Skeletal muscle cell (primary cell): ENCODE data around the gene COPS8.

Experiments
- DNase-seq: peaks from one replicate; pipeline ENCODE4 v3.0.0-alpha.2; 2010; ENCODE audit warnings: low read depth
- H3K4me3 ChIP-seq: 2 replicates; pipeline ENCODE4 v1.5.1; 2011; ENCODE audit warnings: low read depth, mild to moderate bottlenecking, control low read depth, low read length, moderate library complexity

Gene COPS8

DNA sequence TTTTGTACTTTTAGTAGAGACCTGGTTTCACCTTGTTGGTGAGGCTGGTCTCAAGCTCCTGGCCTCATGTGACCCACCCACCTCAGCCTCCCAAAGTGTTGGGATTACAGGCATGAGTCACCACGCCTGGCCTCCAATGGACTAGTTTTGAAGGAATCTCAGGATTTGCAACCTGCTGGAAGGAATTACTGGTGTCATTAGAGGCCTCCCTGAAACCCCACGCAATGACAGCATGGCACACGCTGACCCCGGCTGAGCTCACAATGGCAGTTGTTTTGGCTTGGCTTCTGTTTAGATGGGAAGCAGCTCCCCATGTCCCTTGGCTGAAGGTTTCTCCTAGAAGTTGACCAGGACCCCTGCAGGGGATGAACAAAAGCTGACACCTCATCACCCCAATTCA, 23.1 kb upstream of the COPS8 start:
- no peak for DNase-seq
- H3K4me3 ChIP-seq = no peak overlapping the region

DNA sequence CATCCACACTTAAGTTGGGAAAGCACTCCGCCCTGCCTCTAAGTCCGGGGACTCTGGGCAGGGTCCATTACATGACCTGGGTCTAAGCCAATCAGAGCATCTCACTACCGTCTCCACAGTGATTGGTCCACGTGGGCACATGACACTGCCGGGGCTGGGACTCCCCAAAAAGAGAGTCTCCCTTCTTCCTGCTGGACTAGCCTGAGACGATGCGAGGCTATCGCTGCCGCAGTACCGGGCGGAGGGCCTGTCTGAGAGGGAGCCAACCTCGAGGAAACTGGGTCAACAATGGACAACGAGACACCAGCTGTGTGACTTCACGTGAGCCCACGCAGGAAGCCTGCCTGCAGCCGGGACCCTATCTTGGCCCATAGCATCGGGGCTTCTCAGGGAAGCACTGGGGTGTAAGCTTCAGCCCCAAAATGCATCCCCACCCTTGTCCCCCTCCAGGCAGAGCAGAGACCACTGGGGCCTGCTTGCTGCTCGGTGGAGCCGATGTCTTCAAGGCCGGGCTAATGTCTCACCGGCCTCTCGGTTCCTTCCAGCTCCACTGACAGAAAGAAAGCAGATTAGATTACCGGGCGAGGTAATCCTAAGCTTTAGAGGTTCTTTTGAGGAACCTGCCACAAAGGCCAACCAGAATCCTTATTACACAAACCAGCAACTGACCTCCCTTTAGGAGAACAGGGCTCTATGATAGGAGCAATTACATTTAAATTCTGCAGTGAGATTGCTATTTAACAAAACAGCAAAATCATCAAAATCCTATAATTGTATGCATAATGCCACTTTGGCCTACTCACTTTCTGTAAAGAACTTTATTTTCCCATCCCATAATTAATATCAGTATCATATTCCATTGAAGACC, 21.3 kb upstream of the COPS8 start:
- H3K4me3 ChIP-seq = no peak overlapping the region
- DNase-seq = no peak

DNA sequence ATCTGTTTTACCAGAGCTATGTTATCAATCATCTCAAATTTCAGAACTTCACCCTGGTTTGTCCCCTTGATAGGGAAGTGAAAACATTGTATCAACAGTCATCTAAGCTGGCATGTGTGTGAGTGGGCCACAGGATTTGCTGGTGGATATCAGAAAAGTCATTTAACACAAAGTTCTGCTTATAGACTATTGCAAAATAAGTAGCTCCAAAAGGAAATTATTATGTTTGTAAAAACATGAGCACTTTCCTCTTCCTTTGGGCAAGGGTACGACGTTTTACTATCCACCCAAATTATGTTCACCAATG, 20.7 kb upstream of the COPS8 start:
- no peak overlapping the region for H3K4me3 ChIP-seq
- DNase-seq = no peak

DNA sequence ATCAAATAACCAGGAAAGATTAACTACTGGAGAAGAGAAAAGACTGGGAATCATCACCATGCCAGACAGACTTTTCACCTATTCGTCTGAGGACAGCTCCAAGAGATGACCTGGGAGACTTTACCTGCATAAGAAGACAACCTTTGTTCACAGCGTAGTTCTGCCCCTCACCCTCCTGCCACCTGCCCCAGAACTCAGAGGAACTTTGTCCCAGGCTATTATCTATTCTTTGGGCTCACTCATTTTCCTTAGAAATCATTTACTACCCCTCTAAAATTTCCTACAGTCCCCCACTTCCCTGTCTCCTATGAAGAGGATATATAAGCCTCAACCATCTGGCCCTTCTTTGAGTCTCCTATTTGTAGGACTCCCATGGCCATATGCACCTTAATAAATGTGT, 19.3 kb upstream of the COPS8 start:
- H3K4me3 ChIP-seq = no peak overlapping the region
- no peak for DNase-seq

DNA sequence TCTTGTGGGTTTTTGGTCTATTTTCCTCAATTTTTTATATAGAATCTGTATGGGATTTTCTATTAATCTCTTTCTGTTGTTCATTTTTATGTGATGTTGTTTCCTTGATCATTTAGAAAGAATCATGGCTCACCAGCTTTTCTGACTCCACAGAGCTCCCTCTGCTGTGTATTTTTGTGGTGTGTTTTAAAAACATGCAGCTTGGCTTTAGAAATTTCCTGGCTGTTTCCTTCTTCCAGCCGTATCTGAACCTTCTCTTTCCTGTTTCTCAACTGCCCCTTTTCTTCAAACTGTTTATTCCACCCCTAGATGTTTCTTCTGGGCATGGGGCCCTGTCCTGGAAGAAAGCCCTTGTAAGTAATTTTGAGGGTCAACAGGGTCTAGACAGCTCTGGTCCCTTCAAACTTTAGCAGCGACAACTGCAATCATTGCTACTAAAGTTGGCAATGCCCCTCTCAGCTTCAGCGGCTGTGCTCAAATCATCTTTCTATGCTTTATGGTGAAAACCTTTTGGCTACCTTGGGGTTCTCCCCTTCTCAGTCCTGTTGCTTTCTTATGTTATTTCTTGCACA, 17.6 kb upstream of the COPS8 start:
- DNase-seq = no peak
- no peak overlapping the region for H3K4me3 ChIP-seq

DNA sequence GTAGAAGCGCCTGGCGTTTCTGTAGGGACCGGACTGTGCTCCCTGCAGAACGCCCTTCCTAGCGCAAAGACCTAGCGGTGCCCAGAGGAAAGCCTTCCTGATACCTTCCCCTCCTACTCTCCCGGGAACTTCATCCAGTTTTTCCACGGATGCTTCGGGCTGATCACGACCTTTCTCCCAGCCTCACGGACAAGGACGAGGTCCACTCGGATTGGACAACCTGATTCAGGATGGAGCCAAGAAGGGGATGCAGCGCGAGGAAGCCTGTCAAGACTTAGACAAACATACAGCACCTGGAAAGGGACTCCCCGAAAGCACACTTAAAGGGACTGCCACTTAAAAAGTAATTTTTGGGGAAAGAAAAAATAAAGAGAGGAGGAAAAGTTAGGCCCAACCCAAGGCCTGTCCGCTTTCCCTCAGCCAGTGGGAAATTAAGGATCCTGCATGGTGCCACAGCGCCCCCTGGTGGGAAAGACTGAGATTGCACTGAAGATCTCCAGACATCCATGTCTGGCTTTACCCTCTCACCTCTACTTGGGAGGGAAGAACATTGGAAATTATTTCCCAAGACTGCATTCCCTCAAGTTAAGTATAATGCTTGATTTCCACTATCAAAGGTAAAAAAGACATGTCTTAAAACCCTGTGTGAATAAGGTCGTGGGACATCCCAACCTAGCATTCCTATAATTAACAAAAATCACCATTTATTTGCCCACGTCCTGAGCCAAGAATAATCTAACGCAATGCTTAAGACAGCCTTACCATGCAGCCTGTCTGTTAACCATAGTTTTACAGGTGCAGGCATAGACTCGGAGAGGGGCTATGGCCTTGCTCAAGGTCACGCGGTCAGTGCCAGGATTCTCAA, 13.4 kb upstream of the COPS8 start:
- no peak overlapping the region for H3K4me3 ChIP-seq
- no peak for DNase-seq

DNA sequence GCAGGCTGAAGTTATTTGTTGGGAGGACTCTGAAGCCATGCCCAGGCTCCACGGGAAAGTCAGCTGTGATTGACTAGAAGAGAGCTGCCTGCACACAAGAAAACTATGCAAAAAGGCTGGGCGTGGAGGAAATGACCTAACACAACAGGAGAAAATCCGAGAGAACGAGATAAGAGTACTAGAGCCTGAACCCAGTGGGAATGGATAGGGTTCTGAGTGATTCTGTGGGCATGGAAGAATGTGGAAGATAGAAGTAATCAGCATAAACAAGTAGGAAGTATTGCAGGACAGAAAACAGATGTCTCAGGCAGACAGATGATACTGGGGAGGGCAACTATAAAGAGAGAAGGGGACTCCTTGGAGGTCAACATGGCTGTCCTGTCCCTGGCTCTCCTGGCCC, 12.1 kb upstream of the COPS8 start:
- H3K4me3 ChIP-seq = no peak overlapping the region
- peak; percentile 37 for DNase-seq

DNA sequence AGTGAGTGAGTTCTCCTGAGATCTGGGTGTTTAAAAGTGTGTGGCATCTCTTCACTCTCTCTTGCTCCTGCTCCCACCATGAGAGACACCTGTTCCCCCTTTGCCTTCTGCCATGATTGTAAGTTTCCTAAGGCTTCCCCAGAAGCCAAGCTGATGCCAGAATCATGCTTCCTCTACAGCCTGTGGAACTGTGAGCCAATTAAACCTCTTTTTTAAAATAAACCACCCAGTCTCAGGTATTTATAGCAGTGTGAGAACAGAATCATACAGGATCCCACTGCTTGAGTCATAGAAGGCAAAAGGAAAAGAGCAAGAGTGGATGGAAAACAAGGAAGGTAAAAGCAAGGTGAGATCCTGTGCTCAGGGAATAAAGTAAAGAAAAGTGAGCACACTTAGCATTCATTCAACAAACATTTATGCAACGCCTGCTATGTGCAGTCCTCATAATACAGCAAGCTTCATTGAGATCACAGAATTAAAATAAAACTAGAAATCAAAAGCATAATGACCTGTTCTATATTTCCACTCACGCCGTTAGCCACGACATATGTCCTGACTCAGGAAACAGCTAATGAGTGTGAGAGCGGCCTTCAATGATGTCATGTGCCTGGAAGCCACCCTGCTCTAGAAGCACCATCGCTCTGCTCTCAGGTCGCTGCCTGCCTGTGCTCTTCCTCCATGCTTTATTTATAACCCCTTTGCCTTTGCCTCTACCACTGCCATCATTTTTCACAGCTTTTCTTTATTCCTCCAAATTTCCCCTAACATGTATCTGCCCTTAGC, 11.3 kb upstream of the COPS8 start:
- no peak overlapping the region for H3K4me3 ChIP-seq
- no peak for DNase-seq

DNA sequence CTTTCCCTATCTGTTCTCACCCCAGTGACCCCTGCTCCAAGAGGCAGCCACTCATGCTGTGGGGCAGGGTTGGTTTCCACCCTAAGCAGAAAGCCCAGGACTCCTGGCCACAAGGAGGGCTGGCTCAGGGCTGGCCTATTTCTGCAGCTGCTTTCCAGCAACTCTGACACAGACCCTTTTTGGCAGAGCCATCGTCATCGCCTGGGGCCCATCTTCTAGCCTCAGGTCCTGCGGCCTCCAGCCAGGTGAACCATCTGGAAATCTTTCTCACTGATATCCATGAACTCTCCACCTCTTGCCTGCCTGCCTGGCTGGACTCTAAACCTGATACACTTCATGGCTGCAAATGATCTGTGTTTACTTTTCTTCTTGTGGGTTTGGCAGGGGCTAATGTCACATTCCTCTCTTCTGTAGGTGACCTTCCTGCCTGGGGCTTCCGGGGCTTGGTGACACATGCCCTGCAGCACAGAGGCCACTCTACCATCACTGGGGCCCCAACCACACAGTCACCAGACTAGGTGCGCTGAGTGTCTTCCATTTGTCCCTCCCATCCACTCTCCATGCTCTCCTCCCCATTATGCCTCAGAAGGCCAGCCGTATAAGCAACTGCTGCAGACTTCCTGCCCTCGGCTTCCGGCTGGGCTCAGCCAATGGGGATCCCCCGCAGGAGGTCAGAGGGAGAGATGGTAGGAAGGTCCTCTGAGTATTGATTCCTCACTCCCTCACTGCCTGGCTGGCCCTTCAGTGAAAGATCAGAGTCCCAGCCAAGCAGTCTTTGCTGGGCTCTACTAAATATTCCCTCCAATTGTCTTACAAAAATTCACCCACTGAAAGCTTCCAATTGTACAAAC, 9.7 kb upstream of the COPS8 start:
- DNase-seq = no peak
- no peak overlapping the region for H3K4me3 ChIP-seq

DNA sequence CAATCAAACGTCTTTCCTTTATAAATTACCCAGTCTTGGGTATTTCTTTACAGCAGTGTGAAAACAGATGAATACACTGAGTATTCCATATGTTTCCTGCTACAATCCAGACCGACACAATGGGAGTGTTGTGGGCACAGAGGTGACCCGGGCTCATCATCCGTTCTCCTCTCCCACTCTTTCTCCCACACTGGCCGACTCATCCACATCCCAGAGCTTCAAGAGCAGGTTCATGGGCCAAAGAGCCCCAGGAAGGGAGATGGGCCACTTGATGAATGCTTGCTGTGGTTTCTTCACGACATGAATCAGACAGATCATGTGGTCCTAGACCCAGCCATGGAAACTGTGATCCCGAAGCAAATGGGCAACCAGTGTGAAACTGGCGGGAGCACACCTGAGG, 4.1 kb upstream of the COPS8 start:
- no peak overlapping the region for H3K4me3 ChIP-seq
- DNase-seq = no peak

DNA sequence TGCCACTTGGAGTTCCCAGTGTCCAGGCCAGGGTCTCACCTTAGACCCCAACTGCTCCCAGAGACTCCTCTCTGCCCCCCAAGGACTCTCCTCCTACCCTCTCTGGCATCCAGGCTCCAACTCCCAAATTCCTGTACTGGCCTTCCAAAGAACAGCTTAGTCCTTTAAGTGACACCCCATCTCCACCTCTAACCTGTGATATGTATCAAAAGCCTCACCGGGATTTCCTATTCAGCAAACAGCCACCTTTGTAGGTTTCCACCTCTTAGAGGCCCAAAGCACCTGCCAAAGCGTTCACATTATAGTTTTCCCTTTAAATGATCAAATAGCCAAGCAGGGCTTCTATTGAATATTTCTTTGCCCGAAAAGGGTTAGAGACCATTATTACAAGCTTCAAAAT, 2.7 kb upstream of the COPS8 start:
- DNase-seq = no peak
- no peak overlapping the region for H3K4me3 ChIP-seq

DNA sequence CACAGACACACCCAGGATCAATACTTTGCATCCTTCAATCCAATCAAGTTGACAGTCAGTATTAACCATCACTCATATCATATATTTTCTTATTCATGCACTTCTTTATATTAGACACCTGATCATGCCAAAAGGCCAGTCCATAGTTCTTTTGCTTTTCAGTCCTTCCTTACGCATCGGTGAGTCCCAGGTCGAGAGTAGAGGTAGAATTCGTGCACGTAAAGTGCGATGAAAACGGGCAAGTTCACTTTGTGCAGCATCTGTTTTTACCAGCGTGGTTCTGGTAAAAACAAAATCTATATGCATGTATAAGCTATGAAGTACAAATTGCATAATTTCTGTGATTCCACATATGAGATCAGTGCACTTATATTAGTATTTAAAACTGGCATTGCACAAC, 1.2 kb upstream of the COPS8 start:
- no peak for DNase-seq
- H3K4me3 ChIP-seq = peak overlapping the region; percentile 67

DNA sequence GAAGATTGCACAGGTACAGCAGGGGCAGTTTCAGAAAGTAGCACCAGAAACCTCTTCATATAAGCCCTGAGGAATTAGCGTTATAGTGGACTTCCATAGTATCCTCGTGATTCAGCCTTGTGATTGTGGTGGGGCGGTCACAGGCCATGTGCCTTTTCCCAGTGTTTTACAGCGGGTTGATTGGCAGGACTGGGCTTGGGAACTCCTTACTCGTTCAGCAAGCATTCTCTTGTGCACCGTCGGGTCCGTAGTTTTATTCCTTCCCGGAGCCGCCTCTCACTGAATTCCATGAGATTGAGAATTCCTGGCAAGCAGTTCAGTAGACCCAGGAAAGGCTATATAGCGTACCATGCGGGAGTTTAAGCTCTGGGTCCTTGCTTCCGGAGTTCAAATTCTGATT, 5.2 kb downstream of the COPS8 start:
- DNase-seq = peak; percentile 49
- H3K4me3 ChIP-seq = no peak overlapping the region

DNA sequence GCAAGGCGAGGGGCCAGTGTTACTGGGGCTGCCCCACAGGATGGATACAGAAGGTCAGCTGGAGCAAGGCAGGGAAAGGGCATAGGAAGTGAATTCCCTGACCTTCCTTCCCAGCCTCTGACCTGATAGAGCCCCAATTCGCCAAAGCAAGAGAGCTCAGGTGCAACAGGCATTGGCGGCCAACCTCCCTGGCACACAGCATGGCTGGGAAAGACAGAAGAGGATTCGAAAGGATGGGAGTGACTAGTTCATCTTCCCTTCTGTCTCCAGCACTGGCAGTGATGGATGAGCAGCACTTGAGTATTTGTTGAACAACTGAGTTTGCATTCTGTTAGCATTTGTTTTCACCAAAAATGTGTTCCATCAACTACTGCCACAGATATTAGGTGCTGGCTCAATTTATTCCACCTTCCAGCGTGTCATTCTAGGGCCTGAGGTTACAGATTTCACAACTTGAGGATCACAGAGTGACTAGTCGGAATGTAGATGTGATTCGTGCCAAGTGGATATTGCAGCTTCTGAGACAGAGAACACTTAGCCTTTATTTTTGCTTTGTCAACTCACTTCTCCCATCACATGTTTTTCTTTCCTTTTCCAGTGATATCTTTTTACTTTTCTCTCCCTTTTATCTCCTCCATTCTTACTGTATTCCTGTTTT, 6.2 kb downstream of the COPS8 start:
- peak; percentile 85 for DNase-seq
- H3K4me3 ChIP-seq = no peak overlapping the region

DNA sequence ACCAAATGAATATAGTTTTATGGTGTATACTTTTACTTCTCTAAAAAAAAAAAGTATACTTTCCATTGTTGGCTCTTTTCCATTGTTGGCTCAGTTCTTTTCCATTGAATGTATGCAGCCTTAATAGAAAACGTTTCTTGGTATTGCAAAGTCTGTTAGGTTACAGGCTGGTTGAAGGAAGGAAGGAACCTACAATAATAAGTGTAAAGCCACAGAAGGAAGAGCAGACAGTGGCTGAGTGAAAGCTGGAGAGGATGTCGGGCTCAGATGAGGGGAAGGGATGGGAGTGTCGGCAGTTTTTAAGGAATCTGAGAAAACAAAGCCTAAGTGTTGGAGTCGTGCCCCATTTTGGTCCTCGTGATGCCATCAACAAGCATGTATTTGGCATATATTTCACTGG, 6.8 kb downstream of the COPS8 start:
- H3K4me3 ChIP-seq = no peak overlapping the region
- no peak for DNase-seq

DNA sequence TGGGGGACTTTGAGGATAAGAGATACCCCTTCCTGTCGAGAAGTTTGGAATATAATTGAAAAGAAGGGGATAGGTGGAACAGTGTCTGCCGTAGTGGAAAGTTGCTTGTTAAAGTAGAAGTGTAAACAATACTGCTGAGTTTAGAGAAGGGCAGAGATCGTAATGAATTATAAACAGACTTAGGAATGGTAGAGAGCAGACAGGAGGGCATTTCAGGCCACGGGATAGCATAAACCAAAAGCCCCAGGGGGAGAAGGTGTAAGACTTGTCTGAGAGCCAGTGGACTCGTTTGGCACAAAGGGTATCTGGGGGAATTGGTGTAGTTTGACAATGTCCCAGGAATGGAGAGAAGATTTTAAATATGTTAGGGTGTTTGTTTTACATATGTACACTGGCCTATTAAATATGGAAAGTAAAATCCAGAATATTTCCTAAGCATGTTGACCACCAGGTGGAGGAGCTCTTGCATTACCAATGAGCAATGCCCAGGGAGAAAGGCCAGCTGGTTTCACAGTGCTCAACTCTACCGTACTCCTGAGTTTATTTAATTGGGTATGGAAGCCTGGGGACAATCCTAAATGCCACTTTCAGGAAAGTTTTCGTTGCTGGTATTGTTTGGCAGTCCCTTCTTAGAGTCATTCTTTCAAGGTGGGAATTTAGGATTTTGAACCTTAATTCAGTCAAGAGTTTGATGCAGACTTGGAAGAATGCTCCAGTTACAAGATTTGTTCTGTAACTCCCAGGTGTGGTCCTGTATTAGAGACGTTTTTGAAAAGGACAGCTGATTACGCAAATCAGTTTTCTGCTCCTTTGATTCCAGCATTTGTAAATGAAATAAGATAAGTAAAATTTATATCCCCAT, 7.5 kb downstream of the COPS8 start:
- H3K4me3 ChIP-seq = no peak overlapping the region
- peak; percentile 62 for DNase-seq

DNA sequence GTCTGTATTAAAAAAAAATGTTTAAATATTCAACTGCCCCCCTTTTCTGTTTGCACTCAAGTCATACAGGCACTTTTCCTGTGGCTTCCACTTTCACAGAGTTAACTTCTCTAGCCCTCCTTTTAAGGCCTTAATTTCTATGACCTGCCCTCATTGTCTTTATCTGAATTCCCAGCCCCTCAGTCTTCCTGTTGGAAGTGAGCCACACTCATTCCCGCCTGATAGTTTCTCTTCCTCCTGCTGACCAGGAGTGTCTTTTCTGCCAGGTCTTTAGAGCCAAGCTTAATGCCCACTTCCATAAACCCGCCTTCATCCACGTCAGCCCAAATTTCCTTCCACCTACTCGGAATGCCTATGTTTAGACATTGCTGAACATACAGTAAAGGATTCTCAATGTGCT, 10.5 kb downstream of the COPS8 start:
- no peak overlapping the region for H3K4me3 ChIP-seq
- DNase-seq = no peak

DNA sequence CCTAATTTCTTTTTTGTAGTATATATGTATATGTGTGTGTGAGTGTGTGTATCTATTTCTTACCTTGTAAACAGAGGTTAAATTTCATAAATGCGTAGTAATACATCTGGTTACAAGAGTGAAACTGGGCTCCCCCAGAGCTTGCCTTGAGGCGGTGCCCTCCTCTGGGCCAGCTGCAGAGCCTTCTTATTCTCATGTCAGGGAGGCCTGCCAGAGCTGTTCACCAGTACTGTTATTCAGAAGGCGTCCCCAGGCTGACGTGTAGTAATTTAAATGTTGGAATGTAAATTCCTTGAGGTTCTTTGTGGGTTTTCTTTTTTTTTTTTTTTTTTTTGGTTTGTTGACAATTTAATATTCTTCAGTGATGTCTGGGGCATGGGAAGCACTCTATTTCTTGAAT, 11.2 kb downstream of the COPS8 start:
- DNase-seq = peak; percentile 72
- H3K4me3 ChIP-seq = no peak overlapping the region
